ENCODE results near the gene PMVK.
"Not testable (repeated sequence)": the region's sequence is repeated elsewhere in the genome, so short reads cannot be mapped to it uniquely, and the experiment has no call there.

The PMVK gene

GRCh38 chr1:154911691-154912550, 24.6 kb downstream of the PMVK start:
- no peak for DNase-seq
- Histone ChIP-seq H3K4me1 (ENCODE audit: insufficient read depth, low read length) (no peaks in the 10 kb centered on the region), H3K9me3 (ENCODE audit: insufficient read depth, low read length, severe bottlenecking) (no peaks in the 10 kb centered on the region), H2AFZ (ENCODE audit: low read depth, low read length) (no peak overlapping the region), H3K4me2 (ENCODE audit: insufficient read depth, low read length) (no peak overlapping the region), H3K27ac (ENCODE audit: low read length) (no peak overlapping the region), H3K9ac (ENCODE audit: low read depth, low read length) (no peak overlapping the region), H3K4me3 (ENCODE audit: low read depth in 1 of 2, low read length in 2 of 2) (no peak overlapping the region), H3K79me2 (ENCODE audit: insufficient read depth, low read length) (no peaks in the 10 kb centered on the region), H3K36me3 (ENCODE audit: insufficient read depth, low read length) (no peaks in the 10 kb centered on the region), H3K27me3 (ENCODE audit: insufficient read depth, low read length, poor library complexity) (no peaks in the 10 kb centered on the region), H4K20me1 (ENCODE audit: insufficient read depth, low read length) (no peaks in the 10 kb centered on the region)
- no peak for ATAC-seq (ENCODE audit: insufficient read depth, low read depth)
- no peak for TF ChIP-seq EZH2 (IDR thresholded peaks at IDR 0.05; ENCODE audit: borderline replicate concordance, low read depth, low read length, severe bottlenecking)
- TF ChIP-seq CTCF (IDR thresholded peaks at IDR 0.05; ENCODE audit: borderline replicate concordance, extremely low read depth, low read length, poor library complexity, severe bottlenecking) = no peak

- no peak overlapping the region for H2AFZ ChIP-seq (ENCODE audit: low read depth, low read length)
- H3K9ac ChIP-seq (ENCODE audit: low read depth, low read length) = no peak overlapping the region
- no peak overlapping the region for H3K27ac ChIP-seq (ENCODE audit: low read length)
- H3K4me3 ChIP-seq (ENCODE audit: low read depth in 1 of 2, low read length in 2 of 2) = no peak overlapping the region
- TF ChIP-seq CTCF (IDR thresholded peaks at IDR 0.05; ENCODE audit: borderline replicate concordance, extremely low read depth, low read length, poor library complexity, severe bottlenecking) (no peak), EZH2 (IDR thresholded peaks at IDR 0.05; ENCODE audit: borderline replicate concordance, low read depth, low read length, severe bottlenecking) (no peak)
- H4K20me1 ChIP-seq (ENCODE audit: insufficient read depth, low read length) = no peaks in the 10 kb centered on the region
- no peak for DNase-seq
- H3K4me2 ChIP-seq (ENCODE audit: insufficient read depth, low read length) = no peak overlapping the region
- no peaks in the 10 kb centered on the region for H3K9me3 ChIP-seq (ENCODE audit: insufficient read depth, low read length, severe bottlenecking)
- no peak for ATAC-seq (ENCODE audit: insufficient read depth, low read depth)
- H3K4me1 ChIP-seq (ENCODE audit: insufficient read depth, low read length) = no peaks in the 10 kb centered on the region
- no peaks in the 10 kb centered on the region for H3K36me3 ChIP-seq (ENCODE audit: insufficient read depth, low read length)
- no peaks in the 10 kb centered on the region for H3K27me3 ChIP-seq (ENCODE audit: insufficient read depth, low read length, poor library complexity)
- no peaks in the 10 kb centered on the region for H3K79me2 ChIP-seq (ENCODE audit: insufficient read depth, low read length)
Measured at GRCh38 chr1:154910851-154911250, 25.7 kb downstream of the PMVK start.

- ATAC-seq (ENCODE audit: insufficient read depth, low read depth) (no peak), DNase-seq (no peak)
- TF ChIP-seq CTCF (IDR thresholded peaks at IDR 0.05; ENCODE audit: borderline replicate concordance, extremely low read depth, low read length, poor library complexity, severe bottlenecking) (no peak), EZH2 (IDR thresholded peaks at IDR 0.05; ENCODE audit: borderline replicate concordance, low read depth, low read length, severe bottlenecking) (no peak)
- Histone ChIP-seq H3K9me3 (ENCODE audit: insufficient read depth, low read length, severe bottlenecking) (no peaks in the 10 kb centered on the region), H3K36me3 (ENCODE audit: insufficient read depth, low read length) (no peaks in the 10 kb centered on the region), H3K4me2 (ENCODE audit: insufficient read depth, low read length) (no peak overlapping the region), H4K20me1 (ENCODE audit: insufficient read depth, low read length) (no peaks in the 10 kb centered on the region), H3K27me3 (ENCODE audit: insufficient read depth, low read length, poor library complexity) (no peaks in the 10 kb centered on the region), H3K4me3 (ENCODE audit: low read depth in 1 of 2, low read length in 2 of 2) (no peak overlapping the region), H2AFZ (ENCODE audit: low read depth, low read length) (no peak overlapping the region), H3K27ac (ENCODE audit: low read length) (no peak overlapping the region), H3K79me2 (ENCODE audit: insufficient read depth, low read length) (no peaks in the 10 kb centered on the region), H3K4me1 (ENCODE audit: insufficient read depth, low read length) (no peaks in the 10 kb centered on the region), H3K9ac (ENCODE audit: low read depth, low read length) (no peak overlapping the region)
Measured at GRCh38 chr1:154908937-154909336, 27.6 kb downstream of the PMVK start.

- H3K4me3 ChIP-seq (ENCODE audit: low read depth in 1 of 2, low read length in 2 of 2); H3K27ac ChIP-seq (ENCODE audit: low read length); H3K27me3 ChIP-seq (ENCODE audit: insufficient read depth, low read length, poor library complexity); H3K79me2 ChIP-seq (ENCODE audit: insufficient read depth, low read length); H2AFZ ChIP-seq (ENCODE audit: low read depth, low read length); H3K4me1 ChIP-seq (ENCODE audit: insufficient read depth, low read length); H4K20me1 ChIP-seq (ENCODE audit: insufficient read depth, low read length); H3K36me3 ChIP-seq (ENCODE audit: insufficient read depth, low read length); H3K9me3 ChIP-seq (ENCODE audit: insufficient read depth, low read length, severe bottlenecking); H3K4me2 ChIP-seq (ENCODE audit: insufficient read depth, low read length); ATAC-seq (ENCODE audit: insufficient read depth, low read depth); H3K9ac ChIP-seq (ENCODE audit: low read depth, low read length); DNase-seq: not testable (repeated sequence)
Measured at GRCh38 chr1:154908129-154908528, 28.4 kb downstream of the PMVK start.
